Renal cortex interstitium (tissue), 11 donors: ENCODE data around the gene GDI1. TPM values are rescaled to one million over a fixed set of nuclear protein-coding genes. Genes with fewer than 3 reads are reported as not detected.
"Not testable (repeated sequence)": the region's sequence is repeated elsewhere in the genome, so short reads cannot be mapped to it uniquely, and the experiment has no call there.

Experiments used
- DNase-seq, 11 donors: peaks; one replicate each; pipeline ENCODE4 v3.0.0-alpha.2; 2013; ENCODE audit warnings: low read depth in 9 of 11, low spot score in 4 of 11; ENCODE audit errors: extremely low read depth in 1 of 11
- polyA plus RNA-seq, 3 donors: library from polyadenylated mRNA; unstranded; fragments of 120-200 nt; gene quantifications; one replicate each; pipeline ENCODE4 v1.2.1, GENCODE V29; 2013; ENCODE audit not compliant: insufficient read length in 3 of 3

Gene GDI1
- polyA plus RNA-seq, 3 donors = 112 to 147 (median 141) TPM

GRCh38 chrX:154400369-154400817 lies 36.6 kb upstream of the GDI1 start:
- not testable (repeated sequence) for DNase-seq

DNA sequence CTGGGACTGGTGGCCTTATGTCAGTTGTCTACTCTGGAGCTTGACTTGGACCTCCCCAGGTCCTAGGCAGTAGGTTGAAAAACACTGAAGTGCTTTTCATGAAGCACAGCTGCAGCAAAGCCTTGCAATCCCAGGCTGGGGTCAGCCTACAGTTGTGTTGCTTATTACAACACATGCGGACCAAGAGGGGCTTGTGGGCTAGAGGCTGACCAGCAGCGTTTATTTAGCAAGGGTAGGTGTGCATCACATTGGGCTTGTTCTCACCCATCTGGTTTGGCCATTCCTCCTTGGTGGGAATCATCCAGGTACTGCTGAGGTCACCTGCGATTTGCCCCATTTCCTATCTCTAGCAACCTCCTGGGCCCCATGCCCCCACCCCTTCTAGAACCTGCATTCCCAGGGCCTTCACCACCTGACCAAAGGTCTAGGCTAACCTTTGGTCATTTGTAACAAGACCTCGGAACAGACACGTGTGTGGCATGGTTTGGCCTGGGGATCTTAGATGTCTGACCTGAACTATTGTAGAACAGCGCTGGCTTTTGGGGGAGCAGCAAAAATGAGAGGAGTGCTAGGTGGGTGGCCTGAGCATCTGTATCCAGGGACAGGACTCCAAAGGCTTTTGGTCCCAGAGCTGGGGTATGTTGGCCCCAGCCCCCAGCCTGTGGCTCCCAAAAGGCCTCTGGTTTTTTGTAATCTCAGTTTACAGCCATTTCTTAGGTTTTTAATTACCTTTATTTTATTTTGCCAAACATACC lies 35.7 kb upstream of the GDI1 start:
- DNase-seq = no peak

GRCh38 chrX:154401918-154402621 lies 34.9 kb upstream of the GDI1 start:
- no peak for DNase-seq

GRCh38 chrX:154402622-154403127 lies 34.3 kb upstream of the GDI1 start:
- DNase-seq = no peak

GRCh38 chrX:154403192-154403591 lies 33.8 kb upstream of the GDI1 start:
- no peak for DNase-seq

DNA sequence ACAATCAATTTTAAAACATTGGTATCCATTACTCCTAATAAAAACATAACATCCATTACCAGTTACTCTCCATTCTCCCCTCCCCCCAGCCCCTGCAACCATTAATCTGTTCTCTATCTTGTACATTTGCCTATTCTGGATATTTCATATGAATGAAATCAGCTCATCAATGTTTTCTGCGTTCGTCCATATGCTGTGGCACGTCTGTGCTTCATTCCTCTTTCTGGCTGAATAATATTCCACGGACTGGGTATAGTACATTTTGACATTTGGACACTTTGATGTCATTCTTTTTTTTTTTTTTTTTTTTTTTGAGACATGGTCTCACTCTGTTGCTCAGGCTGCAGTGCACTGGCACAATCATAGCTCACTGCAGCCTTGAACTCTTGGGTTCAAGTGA lies 33.1 kb upstream of the GDI1 start:
- DNase-seq = no peak

DNA sequence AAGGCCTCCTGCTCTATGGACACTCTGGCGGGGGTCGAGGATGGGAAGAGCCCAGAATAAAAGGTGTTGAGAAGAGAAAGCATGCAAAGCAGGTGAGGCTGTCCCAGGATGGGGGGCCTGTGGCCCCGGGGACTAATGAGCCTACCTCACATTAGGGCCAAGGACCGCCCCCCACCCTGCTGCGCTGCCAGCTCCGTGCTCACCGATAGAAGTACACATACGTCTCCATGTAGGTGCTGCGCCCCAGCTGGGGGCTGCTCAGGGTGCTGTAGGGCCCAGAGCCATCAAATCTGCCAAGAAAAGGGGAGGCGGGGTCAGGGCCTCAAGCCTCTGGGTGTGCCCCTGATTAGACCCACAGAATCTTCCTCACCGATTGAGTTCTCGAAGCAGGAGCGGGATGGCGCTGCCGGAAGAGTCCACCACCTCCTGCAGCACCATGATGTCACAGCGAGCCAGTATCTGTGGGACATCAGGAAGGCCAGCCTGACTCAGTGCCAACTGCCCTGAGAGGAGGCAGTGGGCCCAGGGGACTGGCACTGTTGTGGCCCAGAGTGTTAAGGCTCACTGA lies 32.2 kb upstream of the GDI1 start:
- DNase-seq = no peak

GRCh38 chrX:154408659-154409221 lies 28.2 kb upstream of the GDI1 start:
- DNase-seq = no peak

- DNase-seq = no peak
These were observed 27.6 kb upstream of the GDI1 start, which contains the start of gene DNASE1L1 for GRCh38 chrX:154409222-154409871. Gene DNASE1L1 (minus strand): TSS chrX:154409254. CDS start chrX:154405568, 3,686 bp downstream.

DNA sequence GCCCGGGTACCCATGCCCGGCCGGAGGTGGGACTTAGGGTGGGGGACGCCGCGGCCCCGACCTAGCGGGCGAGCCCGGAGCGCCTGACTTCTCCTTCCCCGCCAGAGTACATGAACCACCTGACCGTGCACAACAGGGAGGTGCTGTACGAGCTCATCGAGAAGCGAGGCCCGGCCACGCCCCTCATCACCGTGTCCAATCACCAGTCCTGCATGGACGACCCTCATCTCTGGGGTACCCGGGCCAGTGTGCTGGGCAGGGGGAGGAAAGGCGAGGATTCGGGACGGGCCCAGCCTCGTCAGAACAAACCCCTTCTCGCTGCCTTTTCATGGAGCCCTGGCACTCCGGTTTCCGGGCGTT lies 25.0 kb upstream of the GDI1 start:
- DNase-seq = peak in 1 of 11 donors; percentile 49

DNA sequence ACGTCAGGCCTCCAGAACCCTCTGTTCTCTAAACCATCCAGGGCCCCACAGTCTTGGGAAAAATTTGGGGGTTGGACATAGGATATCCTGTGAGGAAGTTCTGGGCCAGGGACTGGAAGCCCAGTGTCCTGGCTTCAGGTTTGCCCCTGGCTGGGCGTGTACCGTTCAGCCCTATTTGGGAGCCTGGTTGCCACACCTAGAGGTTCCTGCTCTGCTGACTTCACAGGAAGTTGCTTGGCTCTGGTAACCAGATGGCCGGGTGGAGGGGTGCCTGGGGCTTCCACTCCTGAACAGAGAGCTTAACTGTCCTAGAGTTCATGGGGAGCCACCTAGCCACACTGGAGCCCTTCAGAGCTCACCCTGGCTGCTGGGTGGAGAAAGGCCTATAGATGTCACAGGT lies 24.5 kb upstream of the GDI1 start:
- no peak for DNase-seq

DNA sequence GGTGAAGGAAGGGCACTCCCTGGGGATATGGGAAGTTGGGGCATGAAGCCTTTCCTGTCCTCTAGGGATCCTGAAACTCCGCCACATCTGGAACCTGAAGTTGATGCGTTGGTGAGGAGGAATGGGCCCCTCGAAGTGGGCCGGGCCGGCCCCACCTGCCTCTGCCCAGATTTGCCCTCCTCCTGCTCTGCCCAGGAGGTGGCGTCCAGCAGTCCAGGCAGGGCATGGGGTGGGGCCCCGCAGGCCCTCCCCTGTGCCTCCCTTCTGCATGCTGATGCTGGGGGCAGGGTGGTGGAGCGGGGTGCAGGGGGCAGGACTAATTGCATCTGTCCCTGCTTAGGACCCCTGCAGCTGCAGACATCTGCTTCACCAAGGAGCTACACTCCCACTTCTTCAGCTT lies 23.8 kb upstream of the GDI1 start:
- no peak for DNase-seq

DNA sequence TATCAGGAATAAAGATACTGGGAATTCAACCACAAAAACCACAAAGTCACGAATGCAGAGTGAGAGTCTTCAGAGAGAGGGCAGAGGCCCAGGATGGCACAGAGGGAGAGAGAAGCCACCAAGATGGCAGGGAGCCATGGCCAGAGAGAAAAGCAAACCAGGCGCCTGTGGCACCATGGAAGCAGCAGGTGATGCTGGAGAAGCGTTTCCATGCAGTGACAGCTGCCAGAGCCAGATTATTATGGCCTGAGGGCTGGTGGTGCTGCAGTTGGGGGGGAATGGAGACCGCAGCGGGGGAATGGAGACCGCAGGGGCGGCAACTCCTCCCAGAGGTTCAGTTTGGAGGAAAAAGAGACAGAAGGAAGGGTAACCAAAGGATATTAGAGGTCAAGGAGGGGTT lies 19.8 kb upstream of the GDI1 start:
- DNase-seq = no peak

GRCh38 chrX:154419189-154419588 lies 17.8 kb upstream of the GDI1 start:
- DNase-seq = no peak

- DNase-seq = no peak
These were observed 17.1 kb upstream of the GDI1 start for GRCh38 chrX:154419688-154420401.

DNA sequence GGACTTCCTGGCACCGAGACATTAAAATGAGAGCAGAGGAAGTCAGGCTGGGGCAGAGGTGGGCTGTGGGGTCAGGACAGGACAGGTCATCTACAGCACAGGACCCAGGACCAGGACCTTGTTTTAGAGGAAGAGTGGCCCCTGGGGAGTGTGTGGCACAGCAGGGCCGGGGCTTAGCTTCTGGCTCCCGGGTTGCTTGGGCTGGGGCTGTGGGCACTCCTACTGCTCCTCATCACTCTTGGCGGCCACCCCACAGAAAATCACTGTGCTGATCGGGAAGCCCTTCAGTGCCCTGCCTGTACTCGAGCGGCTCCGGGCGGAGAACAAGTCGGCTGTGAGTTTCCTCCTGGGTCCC lies 16.6 kb upstream of the GDI1 start:
- DNase-seq = no peak

DNA sequence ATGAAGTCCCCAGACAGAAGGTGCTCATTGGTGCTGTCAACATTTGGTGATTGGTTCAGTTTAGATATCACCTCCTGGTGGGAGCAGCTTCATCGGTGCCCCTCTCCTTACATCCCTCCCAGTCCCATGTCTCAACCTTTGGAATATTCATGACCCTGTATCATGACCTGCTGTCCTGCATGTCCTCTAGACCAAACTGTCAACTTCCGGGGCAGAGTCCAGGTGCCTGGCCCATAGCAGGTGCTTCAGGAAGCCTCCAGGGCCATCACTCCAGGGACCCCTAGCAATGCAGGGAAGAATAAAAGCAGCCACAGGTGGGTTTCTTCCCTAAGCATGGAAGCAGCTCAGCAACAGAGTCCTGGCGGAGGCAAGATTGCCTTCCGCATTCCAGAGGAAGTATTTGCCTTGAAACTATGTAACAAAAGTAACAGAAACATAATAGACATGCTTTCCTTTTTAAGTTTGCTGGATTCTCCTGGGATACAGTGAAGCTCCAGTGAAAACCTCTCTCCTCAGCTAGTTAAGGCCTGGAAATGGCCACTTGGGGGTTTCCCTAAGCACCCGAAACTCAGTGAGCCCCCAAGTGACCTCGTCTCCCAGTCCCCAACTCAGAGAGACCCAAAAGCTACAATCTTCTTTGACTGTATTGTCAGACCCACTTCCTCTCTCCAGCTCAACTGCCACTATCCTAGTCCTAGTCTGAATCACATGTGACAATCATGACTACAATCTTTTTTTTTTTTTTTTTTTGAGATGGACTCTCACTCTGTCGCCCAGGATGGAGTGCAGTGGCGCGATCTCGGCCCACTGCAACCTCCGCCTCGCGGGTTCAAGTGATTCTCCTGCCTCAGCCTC lies 9.8 kb upstream of the GDI1 start:
- DNase-seq = no peak
